Measurements from ENCODE around the gene SKA2. TPM values are rescaled to one million over a fixed set of nuclear protein-coding genes. Genes with fewer than 3 reads are reported as not detected.

The SKA2 gene
- total and polyA plus RNA-seq, 4 donors = 10.5 to 29.6 (median 11.7) TPM

DNA sequence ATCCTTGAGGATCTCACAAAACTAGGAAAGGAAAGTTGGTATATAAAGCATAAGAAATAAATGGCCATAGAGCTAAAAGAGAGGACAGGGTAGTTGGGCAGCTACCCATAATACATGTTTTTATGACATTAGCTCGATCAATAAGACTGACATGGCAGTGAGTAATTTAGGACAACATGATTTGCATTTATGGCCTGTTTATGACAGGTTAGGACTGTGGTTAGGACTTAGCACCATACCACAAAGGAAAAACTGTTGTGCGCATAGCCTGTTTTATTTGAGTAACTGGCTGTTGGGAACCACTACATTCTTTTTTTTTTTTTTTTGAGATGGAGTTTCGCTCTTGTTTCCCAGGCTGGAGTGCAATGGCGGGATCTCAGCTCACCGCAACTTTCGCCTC, 30.3 kb downstream of the SKA2 start:
- no peak overlapping the region for H3K9ac ChIP-seq (ENCODE audit: low read depth in 1 of 2, low read length in 2 of 2)
- 90% methylated on average over 6 of the region's 6 CpGs for WGBS
- no peak for DNase-seq (ENCODE audit: low spot score)
- H3K36me3 ChIP-seq (ENCODE audit: control insufficient read depth in 4 of 4, insufficient read depth in 3 of 4, low read depth in 1 of 4, low read length in 3 of 4) = peaks cover 0 to 2% (median 0%) of the 10 kb centered on the region in 4 donors
- no peak overlapping the region for H3K4me3 ChIP-seq (ENCODE audit: low read depth in 1 of 3, low read length in 3 of 3)
- H3K9me3 ChIP-seq (ENCODE audit: control insufficient read depth in 4 of 4, low read length in 3 of 4) = no peaks in the 10 kb centered on the region
- TF ChIP-seq, protein P1, sequence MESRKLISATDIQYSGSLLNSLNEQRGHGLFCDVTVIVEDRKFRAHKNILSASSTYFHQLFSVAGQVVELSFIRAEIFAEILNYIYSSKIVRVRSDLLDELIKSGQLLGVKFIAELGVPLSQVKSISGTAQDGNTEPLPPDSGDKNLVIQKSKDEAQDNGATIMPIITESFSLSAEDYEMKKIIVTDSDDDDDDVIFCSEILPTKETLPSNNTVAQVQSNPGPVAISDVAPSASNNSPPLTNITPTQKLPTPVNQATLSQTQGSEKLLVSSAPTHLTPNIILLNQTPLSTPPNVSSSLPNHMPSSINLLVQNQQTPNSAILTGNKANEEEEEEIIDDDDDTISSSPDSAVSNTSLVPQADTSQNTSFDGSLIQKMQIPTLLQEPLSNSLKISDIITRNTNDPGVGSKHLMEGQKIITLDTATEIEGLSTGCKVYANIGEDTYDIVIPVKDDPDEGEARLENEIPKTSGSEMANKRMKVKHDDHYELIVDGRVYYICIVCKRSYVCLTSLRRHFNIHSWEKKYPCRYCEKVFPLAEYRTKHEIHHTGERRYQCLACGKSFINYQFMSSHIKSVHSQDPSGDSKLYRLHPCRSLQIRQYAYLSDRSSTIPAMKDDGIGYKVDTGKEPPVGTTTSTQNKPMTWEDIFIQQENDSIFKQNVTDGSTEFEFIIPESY (IDR thresholded peaks at IDR 0.05) = no peak
- no peak for TF ChIP-seq RXRA (IDR thresholded peaks at IDR 0.05)
- TF ChIP-seq FOXA1 (IDR thresholded peaks at IDR 0.05) = no peak
- no peak for TF ChIP-seq HNF4A (conservative IDR thresholded peaks at IDR 0.05)
- TF ChIP-seq, protein P2, sequence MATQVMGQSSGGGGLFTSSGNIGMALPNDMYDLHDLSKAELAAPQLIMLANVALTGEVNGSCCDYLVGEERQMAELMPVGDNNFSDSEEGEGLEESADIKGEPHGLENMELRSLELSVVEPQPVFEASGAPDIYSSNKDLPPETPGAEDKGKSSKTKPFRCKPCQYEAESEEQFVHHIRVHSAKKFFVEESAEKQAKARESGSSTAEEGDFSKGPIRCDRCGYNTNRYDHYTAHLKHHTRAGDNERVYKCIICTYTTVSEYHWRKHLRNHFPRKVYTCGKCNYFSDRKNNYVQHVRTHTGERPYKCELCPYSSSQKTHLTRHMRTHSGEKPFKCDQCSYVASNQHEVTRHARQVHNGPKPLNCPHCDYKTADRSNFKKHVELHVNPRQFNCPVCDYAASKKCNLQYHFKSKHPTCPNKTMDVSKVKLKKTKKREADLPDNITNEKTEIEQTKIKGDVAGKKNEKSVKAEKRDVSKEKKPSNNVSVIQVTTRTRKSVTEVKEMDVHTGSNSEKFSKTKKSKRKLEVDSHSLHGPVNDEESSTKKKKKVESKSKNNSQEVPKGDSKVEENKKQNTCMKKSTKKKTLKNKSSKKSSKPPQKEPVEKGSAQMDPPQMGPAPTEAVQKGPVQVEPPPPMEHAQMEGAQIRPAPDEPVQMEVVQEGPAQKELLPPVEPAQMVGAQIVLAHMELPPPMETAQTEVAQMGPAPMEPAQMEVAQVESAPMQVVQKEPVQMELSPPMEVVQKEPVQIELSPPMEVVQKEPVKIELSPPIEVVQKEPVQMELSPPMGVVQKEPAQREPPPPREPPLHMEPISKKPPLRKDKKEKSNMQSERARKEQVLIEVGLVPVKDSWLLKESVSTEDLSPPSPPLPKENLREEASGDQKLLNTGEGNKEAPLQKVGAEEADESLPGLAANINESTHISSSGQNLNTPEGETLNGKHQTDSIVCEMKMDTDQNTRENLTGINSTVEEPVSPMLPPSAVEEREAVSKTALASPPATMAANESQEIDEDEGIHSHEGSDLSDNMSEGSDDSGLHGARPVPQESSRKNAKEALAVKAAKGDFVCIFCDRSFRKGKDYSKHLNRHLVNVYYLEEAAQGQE (IDR thresholded peaks at IDR 0.05) = no peak
- no peak for TF ChIP-seq EGR1 (IDR thresholded peaks at IDR 0.05; ENCODE audit: low read depth in 2 of 2)
- TF ChIP-seq JUND (IDR thresholded peaks at IDR 0.05) = no peak
- TF ChIP-seq RAD21 (IDR thresholded peaks at IDR 0.05) = no peak
- TF ChIP-seq CTCF (IDR thresholded peaks at IDR 0.05; ENCODE audit: low read depth, low read length, missing input control) = no peak
- TF ChIP-seq HNF4G (IDR thresholded peaks at IDR 0.05) = no peak
- no peak for TF ChIP-seq NR2F2 (IDR thresholded peaks at IDR 0.05)
- TF ChIP-seq, protein P3, sequence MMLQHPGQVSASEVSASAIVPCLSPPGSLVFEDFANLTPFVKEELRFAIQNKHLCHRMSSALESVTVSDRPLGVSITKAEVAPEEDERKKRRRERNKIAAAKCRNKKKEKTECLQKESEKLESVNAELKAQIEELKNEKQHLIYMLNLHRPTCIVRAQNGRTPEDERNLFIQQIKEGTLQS (IDR thresholded peaks at IDR 0.05) = no peak
- TF ChIP-seq TAF1 (conservative IDR thresholded peaks at IDR 0.05) = no peak
- TF ChIP-seq YY1 (IDR thresholded peaks at IDR 0.05) = no peak
- no peak for TF ChIP-seq FOXA2 (IDR thresholded peaks at IDR 0.05)
- no peak for TF ChIP-seq SP1 (IDR thresholded peaks at IDR 0.05)
- TF ChIP-seq GABPA (IDR thresholded peaks at IDR 0.05 in 1 of 2, conservative IDR thresholded peaks at IDR 0.05 in 1 of 2) = no peak
- TF ChIP-seq MAX (IDR thresholded peaks at IDR 0.05) = no peak
- H3K27me3 ChIP-seq (ENCODE audit: control insufficient read depth in 4 of 4, insufficient read depth in 4 of 4, low read length in 3 of 4) = no peaks in the 10 kb centered on the region
- H3K4me1 ChIP-seq (ENCODE audit: control insufficient read depth in 4 of 4, insufficient read depth in 4 of 4, low read length in 3 of 4) = no peaks in the 10 kb centered on the region
- no peak overlapping the region for H3K27ac ChIP-seq (ENCODE audit: low read depth in 1 of 2, low read length in 2 of 2)

Measured in liver (tissue), 9 donors.